Smooth muscle cell of the brain vasculature (primary cell): ENCODE results near the gene FBLN5.

Experiments used
- DNase-seq: peaks from one replicate; pipeline ENCODE4 v3.0.0-alpha.2; 2012; ENCODE audit warnings: low read depth, low spot score

Gene FBLN5

DNA sequence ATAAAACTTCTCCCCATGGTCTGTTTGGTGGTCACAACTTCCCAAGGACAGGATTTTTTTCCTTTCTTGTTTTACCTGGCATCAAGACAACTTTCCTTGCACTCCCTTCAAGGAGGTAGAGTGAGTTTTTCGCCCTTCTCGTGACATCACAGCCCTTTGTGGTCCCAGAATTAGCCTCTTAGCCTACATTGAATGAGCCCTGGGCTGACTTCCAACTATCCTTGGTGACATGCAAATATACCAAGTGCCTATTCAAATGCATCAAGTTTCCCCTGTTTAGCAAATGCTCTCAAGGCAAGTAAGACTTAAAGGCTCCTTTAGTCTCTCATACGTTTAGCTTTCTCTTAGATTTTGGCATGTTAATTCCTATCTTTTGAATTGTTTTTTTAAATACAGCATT, 116.7 kb downstream of the FBLN5 start:
- DNase-seq, result no peak

DNA sequence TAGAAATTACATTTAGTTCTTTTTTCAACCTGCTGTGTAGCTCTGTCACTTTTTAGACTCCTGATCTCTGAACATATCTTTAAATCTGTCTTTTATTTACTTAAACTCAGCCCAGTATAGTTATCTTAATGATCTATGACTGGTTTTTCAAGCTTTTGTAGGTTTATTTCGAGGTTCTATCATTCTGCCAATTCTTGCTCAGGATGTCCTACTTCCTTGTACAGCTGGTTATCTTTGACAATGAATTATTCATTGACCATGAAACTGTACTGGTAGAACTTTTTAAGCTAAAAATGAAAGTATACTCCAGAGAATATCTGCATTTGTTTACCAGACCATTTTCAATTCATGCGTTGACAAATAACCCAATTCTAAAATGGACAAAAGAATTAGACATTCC, 118.0 kb downstream of the FBLN5 start:
- no peak for DNase-seq

DNA sequence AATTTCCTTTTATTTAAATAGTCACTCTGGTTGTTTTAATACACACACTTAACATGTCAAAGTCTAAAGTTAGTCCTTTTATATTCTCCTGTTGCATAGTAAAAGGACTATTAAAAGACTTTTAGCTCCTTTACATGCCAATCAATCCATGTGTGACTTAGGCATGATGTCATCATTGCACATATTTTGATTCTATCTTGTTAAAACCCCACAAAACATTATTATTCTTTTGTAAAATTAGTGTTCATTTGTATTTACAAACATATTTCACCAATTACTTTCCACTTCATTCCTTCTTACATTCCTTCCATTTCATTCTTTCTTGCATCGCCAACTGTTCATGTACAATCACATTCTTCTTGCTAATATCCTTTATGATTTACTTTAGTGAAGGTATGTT, 119.7 kb downstream of the FBLN5 start:
- DNase-seq, result no peak
